GM21515 (cell line): ENCODE data around the gene GPR141.

Source experiments
- ATAC-seq: cut with Tn5 transposase; IDR thresholded peaks from one replicate; pipeline ENCODE4 v1.9.1; 2021; ENCODE audit not compliant: unreplicated experiment

The GPR141 gene

DNA sequence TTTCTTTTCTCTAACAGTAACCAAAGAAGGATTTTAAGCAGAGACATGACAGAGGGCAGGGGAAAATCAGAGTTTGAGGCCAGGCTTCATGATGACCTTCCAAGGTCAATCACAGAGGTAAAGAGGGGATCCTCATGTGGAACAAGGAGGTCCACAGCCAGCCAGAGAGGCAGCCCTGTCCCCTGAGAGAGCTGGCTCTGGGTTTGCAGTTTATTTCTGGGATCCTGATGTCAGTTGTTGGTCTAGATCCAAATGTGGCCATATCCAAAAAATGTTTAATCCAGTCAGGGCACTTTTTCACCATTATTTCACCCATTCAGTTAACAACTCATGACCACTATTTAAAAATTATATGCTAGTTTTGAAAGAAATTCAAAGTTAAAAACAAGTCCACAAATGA is 45.6 kb downstream of the GPR141 start:
- ATAC-seq = no peak

DNA sequence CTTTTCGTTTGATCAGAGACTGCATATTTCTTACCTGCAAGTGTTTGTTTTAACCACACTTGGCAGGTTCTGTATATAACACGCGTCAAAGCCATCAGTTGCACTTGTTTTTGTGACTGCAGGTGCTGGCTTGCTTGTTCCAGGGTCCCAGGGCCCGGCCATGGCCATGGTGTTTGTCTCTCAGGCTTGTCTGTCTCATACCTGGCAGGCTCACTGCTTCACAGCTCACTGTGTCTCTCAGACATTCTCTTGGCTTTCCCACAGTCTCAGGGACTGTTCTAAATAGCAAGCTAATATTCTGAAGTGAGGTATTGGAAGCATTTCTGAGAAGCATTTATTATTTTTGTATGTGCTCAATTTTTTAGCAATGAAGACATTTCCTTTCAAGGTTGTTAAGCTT is 46.9 kb downstream of the GPR141 start:
- no peak for ATAC-seq

DNA sequence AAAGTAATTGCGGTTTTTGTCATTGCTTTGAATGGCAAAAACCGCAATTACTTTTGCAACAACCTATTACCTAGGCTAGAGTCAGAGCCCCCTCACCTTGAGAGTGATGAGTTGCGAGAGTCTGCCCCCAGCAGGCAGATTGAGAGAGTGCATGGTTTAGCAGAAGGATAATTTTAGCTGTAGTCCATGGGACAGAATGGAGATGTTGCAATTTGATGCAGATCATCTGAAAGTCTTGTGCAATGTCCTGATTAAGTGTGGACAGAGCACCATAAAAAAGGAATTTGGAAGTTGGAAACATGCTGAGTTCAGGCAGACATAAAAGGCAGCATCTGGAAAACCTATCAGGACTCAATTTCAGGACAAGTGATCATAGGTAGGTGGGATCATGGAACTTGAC is 48.7 kb downstream of the GPR141 start:
- peak; percentile 79 for ATAC-seq

DNA sequence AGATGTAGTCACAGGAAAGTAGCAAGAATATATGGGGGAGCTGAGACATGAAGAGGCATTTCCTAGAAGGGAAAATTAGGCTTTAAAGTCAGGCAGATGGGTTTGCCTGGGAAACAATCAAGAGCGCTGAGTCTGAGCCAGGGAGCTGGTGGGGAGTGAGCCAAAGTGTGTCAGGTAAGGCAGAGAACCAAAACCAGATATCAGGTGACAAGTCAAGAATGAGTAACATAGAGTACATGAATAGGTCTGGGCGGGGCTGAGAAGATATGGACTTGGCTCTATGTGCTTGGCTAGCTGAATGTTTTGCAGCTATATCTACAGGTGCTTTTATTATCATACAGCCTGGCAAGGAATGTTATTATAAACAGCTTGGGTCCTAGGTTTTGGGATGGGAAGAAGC is 49.3 kb downstream of the GPR141 start:
- ATAC-seq = no peak

DNA sequence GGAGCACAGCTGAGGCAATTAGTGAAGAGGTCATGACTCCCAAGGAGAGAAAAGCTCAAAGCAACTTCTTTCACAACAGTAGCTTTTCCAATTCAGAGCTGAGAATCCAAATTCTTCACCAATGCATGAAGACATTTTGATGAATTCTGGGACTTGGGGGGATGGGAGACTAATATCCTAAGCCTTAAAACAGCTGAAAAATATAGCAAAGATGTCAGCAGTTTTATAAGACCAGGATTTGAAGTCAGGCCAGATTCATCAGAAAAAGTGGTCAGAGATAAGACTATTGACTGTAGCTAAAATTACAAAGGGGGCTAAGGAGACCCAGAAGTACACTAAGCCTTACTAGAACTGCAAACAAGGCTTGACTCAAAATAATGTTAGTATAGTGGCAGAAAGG is 51.6 kb downstream of the GPR141 start:
- ATAC-seq = no peak

DNA sequence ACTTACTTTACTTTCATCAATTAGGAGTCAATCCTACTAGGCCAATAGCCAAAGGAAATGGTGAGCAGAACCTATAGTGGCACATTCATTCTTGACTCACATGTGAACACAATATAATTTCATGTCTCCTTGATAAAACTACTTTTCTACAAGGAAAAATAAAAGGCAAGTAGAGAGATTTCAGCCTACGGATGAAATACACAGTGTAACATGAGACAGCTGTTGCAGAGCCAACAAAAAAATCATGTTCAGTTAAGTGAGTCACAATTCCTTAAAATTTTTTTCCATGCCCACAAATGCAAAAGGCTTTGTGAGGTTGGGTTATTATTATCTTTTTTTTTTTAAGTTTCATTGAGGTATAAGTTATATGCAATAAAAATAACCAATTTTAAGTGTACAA is 54.8 kb downstream of the GPR141 start:
- no peak for ATAC-seq

DNA sequence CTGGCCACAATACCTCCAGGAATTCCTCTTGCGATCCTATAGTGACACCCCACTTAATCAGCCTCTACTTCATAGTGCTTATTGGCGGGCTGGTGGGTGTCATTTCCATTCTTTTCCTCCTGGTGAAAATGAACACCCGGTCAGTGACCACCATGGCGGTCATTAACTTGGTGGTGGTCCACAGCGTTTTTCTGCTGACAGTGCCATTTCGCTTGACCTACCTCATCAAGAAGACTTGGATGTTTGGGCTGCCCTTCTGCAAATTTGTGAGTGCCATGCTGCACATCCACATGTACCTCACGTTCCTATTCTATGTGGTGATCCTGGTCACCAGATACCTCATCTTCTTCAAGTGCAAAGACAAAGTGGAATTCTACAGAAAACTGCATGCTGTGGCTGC is 56.8 kb downstream of the GPR141 start:
- ATAC-seq = no peak

DNA sequence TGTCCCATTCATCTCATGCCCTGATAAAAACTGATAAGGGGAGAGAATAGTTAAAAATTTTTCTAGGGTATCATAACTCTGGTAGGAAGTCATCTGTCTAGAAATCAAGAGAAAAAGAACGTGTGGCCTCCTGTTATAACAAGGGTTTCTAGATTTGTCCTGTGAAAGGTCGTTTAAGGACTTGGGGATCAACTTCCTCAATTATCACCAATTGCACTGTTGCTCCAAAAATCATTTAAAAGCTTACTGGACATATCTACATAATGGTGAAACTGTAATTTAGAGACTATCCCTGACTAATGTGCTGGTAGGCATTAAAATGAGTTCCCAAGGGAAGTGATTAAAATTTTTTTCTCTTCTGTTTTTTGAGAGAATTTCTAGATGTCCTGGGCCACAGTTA is 58.2 kb downstream of the GPR141 start:
- ATAC-seq = no peak

DNA sequence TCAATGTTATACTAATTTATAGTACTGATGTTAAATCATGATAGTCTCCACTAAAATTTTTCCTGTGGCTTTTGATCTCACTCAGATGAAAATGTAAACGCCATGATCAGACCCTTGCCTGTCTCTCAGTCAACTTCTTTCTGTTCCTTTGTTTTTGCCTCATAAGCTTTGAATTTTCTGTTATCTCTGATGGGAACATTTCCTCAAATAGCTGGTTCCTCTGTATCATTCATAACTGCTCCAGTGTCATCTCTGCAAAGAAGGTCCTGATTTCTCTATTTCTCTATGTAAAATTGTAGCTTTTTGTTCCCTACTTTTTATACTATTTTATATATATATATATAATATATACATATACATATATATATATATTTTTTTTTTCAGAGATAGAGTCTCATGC is 67.5 kb downstream of the GPR141 start:
- no peak for ATAC-seq

DNA sequence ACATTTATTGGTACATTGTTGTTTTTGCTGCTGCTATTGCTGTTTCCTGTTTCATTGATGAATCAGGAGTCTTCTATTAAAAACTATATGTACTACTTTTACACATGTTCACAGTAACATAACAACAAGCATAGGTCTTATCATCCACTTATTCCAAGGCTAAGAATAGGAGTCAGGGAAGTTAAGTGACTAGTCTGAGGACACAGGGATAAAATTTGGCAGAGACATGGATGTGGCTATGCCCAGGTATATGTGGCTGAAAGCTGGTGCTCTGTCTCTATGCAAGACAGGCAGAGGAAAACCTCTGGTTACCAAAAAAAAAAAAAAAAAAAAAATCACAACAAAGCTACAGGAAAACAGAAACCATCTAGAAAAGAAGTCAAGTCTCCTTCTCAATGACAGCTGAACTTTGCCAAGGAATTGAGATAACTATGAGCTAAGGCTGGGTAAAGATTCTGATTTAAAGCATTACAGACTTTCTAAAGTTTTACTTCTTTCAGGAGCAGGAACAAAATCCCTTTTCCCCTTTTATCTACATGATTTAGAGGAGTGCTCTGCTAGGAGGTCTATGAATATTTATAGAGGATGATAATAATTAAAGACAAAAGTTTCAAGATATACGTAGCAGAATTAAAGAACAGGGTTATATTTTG is 70.0 kb downstream of the GPR141 start:
- no peak for ATAC-seq

DNA sequence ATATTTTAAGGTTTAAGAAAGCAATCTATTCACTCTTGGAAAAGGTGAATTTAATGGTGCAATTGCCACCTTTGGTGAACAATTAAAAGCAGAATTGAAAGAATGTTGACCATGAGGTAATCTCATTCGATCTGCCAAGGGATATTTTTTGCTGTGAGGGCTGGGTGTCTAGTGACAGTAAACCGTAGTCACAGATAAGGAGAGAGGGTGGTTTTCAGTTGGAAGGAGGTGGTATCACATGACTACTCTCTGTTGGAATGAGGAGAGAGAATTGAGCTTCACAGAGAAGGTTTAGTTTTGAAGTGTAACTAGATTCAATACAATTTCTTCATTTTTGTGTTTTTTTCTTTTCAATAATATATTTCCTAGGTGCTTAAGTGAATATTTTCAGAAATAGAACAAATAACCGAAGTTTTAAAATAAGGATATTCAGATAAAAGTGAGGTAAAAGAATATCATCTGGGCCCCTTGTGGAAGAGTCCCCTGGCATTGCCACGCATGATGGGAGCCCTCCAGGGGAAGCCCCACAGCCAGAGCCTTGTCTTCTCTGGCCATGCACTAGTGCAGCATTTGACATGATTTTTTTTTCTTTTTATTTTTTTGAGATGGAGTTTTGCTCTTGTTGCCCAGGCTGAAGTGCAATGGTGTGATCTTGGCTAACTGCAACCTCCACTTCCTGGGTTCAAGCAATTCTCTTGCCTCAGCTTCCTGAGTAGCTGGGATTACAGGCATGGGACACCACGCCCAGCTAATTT is 73.4 kb downstream of the GPR141 start:
- ATAC-seq = no peak

DNA sequence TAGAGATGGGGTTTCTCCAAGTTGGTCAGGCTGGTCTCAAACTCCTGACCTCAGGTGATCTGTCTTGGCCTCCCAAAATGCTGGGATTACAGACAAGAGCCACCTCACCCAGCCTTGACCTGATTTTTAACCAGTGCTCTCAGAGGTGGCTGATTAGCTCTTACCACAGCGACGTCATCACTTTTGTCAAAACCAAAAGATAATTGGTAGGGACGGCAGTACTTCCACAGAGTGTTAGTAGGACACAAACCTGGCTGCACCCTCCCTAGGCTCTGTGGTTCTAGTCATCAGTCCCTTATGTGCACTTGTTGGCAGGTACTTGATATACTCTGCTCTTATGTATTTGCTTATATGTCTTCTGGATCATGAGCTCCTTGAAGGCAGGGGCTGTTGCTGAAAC is 74.0 kb downstream of the GPR141 start:
- no peak for ATAC-seq

DNA sequence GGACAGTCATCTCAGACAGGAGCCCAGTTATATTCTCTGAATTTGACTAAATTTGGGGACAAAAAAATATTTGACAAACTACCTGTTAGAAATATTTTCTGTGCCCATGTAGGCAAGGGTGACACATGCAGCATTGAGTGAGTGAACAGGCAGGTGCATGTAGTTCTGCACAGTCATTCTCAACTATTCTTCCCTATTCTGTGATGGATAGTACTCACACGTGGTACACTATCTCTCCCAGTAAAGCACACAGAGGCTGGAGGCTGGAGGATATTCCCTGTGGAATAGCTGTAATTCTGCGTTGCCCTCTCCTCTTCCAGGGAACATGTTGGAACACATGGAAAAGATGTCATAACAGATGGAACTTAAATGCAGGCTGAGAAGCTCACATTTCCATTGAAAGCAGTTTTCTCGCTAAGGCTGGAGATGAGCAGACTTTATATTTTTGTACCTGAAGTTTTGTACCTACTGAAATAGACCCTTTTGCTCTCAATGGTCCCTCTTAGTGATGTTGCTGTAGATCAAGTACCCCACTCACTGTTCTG is 75.0 kb downstream of the GPR141 start:
- no peak for ATAC-seq

DNA sequence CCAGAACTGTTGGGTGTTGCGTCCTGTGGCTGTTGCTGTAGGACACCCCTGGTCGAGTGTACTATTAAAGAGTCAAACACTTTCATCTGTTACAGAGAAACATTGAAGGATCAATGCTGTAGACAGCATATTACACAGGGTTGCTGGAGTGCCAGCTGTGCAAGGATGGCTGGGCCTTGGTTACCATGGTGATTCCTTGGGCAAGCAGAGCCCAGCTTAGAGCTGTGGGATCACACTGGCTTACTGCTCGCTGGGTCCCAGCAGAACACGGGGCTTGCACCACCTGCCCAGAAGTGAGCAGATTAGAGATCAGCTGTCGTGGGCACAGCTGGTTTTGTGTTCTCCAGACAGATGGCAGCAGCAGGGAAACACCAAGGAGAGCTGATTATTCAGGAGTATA is 76.0 kb downstream of the GPR141 start:
- no peak for ATAC-seq

DNA sequence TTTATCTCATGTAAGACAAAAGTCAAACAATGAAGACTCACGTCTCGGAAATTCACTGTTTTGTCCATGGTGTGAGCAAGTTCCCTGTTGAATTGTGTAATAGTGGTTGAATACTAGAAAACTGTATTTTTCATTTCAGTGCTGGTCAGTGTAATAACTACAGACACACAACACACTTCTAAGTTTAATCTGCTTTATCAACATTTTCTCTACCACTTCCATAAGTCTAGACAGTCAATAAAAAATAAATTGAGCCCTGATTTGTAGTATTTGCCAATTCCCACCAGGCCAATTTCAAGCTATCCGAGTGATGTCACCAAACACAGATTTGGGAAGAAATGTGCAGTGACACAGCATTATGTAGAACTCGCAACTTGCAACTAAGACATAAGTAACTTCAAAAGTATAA is 81.9 kb downstream of the GPR141 start:
- no peak for ATAC-seq

DNA sequence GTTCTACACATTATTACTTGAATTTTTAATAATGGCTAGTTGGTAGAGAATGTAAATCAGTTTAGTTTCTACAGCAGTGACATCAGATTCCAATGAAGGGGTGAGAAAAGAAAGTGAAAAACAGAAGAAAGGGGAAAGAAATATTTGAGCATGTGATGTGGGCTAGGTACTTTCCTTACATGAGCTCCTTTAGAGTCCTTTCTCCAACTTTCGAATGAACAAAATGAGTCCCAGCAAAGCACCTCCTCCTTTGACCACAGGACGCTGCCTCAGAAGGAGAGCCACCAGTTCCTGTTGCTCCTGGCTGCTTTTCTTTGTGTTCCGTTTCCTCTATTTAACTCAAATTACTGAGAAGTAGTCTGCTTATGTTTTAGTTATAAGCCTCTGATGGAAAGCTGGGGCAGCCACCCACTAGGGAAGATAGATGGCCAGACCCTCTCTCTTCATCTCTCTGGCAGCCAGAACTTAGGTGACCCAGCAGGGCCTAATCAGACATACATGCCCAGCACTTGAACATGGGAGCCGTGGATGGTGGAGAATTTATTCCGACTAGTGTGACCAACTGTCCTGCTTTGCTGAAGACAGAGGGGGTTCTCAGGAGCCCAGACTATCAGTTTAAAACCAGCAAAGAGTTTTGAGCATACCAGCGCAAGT is 82.4 kb downstream of the GPR141 start:
- ATAC-seq = peak; percentile 92

DNA sequence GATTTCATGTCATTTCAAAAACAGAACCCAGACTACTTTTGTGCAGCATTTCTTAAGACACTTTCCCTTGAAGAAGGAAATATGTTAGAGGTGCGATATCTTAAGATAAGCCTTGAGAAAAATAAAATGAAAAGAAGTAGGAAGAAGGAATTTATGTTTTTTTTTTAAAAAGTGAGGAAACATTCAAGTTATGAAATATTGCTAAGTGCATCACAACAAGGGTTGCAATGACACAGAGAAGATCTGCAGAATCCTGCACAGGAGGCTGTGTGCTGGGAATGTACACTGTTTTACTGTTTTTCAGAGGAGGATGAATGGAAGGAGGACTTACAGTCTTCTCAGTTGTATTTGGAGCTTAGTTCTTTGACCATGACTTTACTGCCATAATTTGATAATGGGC is 85.0 kb downstream of the GPR141 start:
- ATAC-seq = no peak

DNA sequence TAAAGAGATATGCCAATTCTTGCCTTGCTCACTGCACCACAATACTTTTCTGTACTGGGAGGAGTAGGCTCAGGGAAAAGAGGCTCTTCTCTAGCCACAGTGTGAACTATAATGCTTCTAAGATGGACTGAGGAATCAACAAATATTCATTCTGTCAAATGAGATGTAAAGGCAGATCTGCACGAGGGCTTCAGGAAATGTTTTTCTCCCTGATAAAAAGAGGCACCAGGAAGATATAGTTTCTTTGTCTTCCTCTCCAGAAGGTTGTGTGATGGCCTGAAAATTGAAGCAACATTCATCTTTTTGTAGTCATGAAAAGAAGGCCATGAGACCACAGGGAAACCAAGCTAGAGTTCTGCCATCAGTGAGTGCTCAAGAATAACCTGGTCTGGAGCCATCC is 85.7 kb downstream of the GPR141 start:
- no peak for ATAC-seq

DNA sequence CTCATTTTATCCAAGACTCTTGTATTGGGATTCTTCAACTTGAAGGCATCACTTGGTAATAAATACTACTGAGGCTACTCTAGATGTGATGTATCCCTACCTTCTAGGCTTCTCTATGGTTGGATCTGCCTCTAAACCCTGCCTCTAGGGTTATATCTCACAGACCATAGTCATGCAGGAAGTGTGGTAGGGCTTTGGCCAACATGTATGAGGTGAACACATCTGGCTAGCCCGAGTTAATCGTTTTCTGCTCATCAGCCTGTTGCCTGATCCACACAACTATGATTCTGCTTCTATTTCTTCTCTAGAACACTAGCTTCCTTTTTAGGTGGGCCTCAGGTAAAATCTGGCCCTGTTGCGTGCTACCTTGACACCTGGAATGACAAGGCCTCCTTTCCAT is 86.2 kb downstream of the GPR141 start:
- no peak for ATAC-seq

DNA sequence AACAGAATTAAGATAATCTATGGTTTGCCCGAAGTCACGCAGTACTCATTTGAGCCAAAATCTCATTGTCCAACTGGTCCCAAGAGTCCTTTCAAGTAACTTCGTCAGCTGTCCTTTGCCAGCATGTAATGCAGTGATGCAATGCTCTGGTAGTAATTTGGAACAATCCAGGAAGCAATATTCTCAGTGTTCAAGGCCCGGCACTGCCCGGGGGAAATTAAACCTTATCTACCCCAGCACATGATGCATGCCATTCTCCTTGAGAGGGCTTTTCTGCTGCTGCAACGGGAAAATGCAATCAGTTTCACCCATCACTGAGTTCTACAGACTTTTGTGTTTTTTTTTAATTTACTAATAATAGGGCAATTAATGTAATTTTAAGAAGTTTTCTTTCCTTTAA is 87.3 kb downstream of the GPR141 start:
- ATAC-seq = no peak

DNA sequence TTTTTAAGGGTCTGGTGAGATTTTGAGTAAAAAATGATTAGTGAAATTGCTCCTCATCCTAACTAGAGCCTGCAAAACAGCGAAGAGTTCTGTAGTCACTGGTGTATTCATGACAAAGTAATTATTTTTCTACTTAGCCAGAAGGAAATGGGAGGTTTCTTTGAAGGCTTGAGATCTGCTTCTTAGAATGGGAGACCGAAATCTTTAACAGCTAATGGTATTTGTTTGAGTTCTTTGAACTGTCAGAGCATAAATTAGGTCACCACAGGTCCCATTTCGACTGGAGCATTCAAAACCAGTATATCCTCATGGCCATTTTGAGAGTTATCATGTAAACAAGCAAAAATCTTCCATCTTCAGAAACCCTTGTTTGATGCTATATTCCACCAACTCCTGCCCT is 87.8 kb downstream of the GPR141 start:
- no peak for ATAC-seq

DNA sequence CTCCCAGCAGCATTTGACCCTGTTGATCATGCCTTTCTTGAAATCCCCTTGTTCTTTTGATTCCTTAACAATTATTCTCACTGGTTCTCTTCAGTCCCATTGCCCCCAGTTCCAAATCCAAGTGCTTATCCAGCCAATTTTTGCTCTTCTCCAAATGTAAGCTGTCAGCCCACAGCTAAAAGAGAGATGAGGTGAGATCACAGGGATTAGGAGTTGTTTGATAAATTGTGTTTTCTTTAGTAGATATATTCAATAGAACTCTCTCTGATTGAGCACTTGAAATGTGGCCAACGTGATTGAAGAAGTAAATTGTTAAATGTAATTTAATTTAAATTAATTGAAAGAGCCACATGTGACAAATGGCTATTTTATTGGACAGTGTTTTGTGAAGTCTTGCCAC is 88.2 kb downstream of the GPR141 start:
- no peak for ATAC-seq
